Renal cortex interstitium (tissue), 11 donors: ENCODE data around the gene MAST4. TPM values are rescaled to one million over a fixed set of nuclear protein-coding genes. Genes with fewer than 3 reads are reported as not detected.
"Not testable (repeated sequence)": the region's sequence is repeated elsewhere in the genome, so short reads cannot be mapped to it uniquely, and the experiment has no call there.

Source experiments
- DNase-seq, 11 donors: peaks; one replicate each; pipeline ENCODE4 v3.0.0-alpha.2; 2013; ENCODE audit warnings: low read depth in 9 of 11, low spot score in 4 of 11; ENCODE audit errors: extremely low read depth in 1 of 11
- polyA plus RNA-seq, 3 donors: library from polyadenylated mRNA; unstranded; fragments of 120-200 nt; gene quantifications; one replicate each; pipeline ENCODE4 v1.2.1, GENCODE V29; 2013; ENCODE audit not compliant: insufficient read length in 3 of 3

Gene MAST4
- polyA plus RNA-seq, 3 donors: 15.2 to 19.4 (median 16.8) TPM

GRCh38 chr5:67094476-67095300, 498.5 kb downstream of the MAST4 start:
- DNase-seq: peak in 3 of 11 donors; percentile 13 to 25 (median 21)

GRCh38 chr5:67095346-67096171, 499.4 kb downstream of the MAST4 start:
- peak in 6 of 11 donors; percentile 15 to 29 (median 26) for DNase-seq

- DNase-seq: no peak
Measured at GRCh38 chr5:67098656-67099055, 502.5 kb downstream of the MAST4 start.

GRCh38 chr5:67100301-67100700, 504.1 kb downstream of the MAST4 start:
- no peak for DNase-seq

GRCh38 chr5:67102708-67103107, 506.5 kb downstream of the MAST4 start:
- no peak for DNase-seq

GRCh38 chr5:67104859-67105258, 508.7 kb downstream of the MAST4 start:
- no peak for DNase-seq

- no peak for DNase-seq
Measured at GRCh38 chr5:67105270-67105669, 509.1 kb downstream of the MAST4 start.

GRCh38 chr5:67106626-67107342, 510.6 kb downstream of the MAST4 start:
- no peak for DNase-seq

GRCh38 chr5:67111779-67112178, 515.6 kb downstream of the MAST4 start:
- no peak for DNase-seq

- DNase-seq: no peak
Measured at GRCh38 chr5:67115246-67115645, 519.1 kb downstream of the MAST4 start.

GRCh38 chr5:67115817-67116216, 519.6 kb downstream of the MAST4 start:
- no peak for DNase-seq

- DNase-seq: no peak
Measured at GRCh38 chr5:67118050-67118620, 521.9 kb downstream of the MAST4 start.

GRCh38 chr5:67119010-67119409, 522.8 kb downstream of the MAST4 start:
- DNase-seq: no peak

- DNase-seq: no peak
Measured at GRCh38 chr5:67120032-67120431, 523.8 kb downstream of the MAST4 start.

- DNase-seq: no peak
Measured at GRCh38 chr5:67123819-67124218, 527.6 kb downstream of the MAST4 start.

GRCh38 chr5:67124556-67124955, 528.4 kb downstream of the MAST4 start:
- DNase-seq: no peak

- DNase-seq: not testable (repeated sequence)
Measured at GRCh38 chr5:67127347-67127895, 531.2 kb downstream of the MAST4 start.

- no peak for DNase-seq
Measured at GRCh38 chr5:67129768-67130167, 533.6 kb downstream of the MAST4 start.

GRCh38 chr5:67133217-67133616, 537.0 kb downstream of the MAST4 start:
- no peak for DNase-seq
